ENCODE data around the gene NCOA3.

Gene NCOA3

GRCh38 chr20:47664744-47665143 lies 163.1 kb downstream of the NCOA3 start:
- no peak for DNase-seq (ENCODE audit: low read depth, low spot score)

DNA sequence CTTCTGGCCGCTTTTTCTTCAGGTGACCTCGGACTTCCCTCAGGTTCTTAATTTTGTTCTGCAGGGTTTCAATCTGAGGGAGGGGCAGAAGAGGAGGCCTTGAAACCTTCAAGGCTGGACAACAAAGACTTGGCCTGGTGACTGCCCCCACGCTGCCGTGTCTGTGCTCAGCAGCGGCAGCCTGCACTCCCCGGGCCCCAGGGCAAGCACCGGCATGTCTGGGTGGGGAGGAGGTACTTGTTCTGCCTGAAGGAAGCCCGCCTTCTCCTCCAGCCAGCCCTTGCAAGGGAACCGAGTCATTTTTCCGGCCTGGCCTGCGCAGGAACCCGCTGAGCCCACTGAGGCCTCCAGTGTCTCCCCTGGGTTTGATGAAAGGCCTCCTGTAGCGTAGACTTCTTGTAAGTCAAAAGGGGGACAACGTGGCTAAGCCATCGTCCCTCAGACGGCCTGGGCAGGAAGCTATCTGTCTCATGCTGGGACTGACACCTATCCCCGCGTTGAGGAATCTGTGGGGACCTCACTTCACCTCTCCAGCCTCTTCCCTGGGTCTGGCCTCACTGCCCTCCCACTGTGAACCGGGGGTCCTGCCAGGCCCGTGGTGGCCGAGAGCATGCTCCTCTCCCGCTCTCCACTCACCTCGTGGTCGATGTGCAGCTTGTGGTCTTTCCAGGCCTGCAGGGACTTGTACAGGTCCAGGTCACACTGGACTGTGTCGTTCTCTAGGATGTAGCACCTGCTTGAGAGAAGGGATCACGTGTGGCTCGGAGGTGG lies 163.7 kb downstream of the NCOA3 start:
- DNase-seq (ENCODE audit: low read depth, low spot score), result peak; percentile 84

- no peak for DNase-seq (ENCODE audit: low read depth, low spot score)
Observed at GRCh38 chr20:47666304-47666703, 164.6 kb downstream of the NCOA3 start.

- no peak for DNase-seq (ENCODE audit: low read depth, low spot score)
Observed at GRCh38 chr20:47667086-47667485, 165.4 kb downstream of the NCOA3 start.

- DNase-seq (ENCODE audit: low read depth, low spot score), result no peak
Observed at GRCh38 chr20:47667531-47668312, 166.0 kb downstream of the NCOA3 start.

- no peak for DNase-seq (ENCODE audit: low read depth, low spot score)
Observed at GRCh38 chr20:47668313-47669151, 166.8 kb downstream of the NCOA3 start.

GRCh38 chr20:47669152-47669425 lies 167.4 kb downstream of the NCOA3 start:
- no peak for DNase-seq (ENCODE audit: low read depth, low spot score)

- DNase-seq (ENCODE audit: low read depth, low spot score), result no peak
Observed at GRCh38 chr20:47669489-47669888, 167.8 kb downstream of the NCOA3 start.

DNA sequence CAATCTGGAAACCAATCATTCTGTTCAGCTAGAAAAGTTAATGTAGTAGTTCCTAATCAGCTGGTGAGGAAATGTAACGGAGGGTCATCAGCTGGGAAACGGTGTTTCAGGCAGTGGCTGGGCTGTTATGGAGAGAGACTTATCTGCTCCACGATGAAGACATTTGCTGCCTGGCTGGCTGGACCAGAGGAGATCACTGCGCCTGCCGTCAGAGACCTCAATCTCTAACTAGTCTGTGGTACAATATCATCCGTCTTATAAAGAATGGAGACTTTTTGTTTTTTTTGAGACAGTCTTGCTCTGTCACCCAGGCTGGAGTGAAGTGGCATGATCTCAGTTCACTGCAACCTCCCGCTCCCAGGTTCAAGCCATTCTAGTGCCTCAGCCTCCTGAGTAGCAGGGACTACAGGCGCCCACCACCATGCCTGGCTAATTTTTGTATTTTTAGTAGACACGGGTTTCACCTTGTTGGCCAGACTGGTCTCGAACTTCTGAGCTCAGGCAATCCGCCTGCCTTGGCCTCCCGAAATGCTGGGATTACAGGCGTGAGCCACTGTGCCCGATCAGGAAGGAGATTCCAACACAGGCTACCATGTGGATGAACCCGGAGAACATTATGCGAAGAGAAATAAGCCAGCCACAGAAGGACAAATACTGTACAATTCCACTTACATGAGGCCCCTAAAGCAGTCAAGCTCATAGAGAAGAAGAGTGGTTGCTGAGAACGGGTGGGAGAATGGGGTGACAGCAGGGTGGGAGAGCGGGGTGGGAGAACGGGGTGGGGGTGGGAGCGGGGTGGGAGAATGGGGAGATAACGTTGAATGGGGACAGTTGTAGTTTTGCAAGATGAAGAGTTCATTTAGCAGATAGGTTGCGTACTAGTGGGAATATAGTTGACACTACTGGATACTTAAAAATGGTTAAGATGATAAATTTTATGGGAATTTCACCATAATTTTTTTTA lies 168.5 kb downstream of the NCOA3 start:
- no peak for DNase-seq (ENCODE audit: low read depth, low spot score)

- DNase-seq (ENCODE audit: low read depth, low spot score), result no peak
Observed at GRCh38 chr20:47670913-47671312, 169.2 kb downstream of the NCOA3 start.

DNA sequence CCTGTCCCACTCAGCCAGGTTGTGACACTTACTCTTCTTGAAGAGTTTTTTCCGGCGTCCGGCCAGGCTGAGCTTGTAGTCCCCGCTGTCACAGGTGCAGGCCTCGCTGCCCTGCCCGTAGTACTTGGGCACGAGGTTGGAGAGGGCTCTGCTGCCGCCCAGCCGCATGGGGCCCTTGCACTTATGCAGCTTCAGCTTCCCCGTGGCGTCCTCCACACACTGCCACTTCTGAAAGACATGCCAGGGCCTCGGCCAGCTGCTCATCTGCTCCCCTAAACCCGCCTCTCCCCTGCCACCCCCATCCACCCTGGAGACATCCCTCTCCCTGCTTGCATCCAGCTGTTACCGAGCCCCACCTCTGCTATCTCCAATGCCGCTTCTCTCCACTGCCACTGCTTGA lies 170.5 kb downstream of the NCOA3 start:
- DNase-seq (ENCODE audit: low read depth, low spot score), result no peak

DNA sequence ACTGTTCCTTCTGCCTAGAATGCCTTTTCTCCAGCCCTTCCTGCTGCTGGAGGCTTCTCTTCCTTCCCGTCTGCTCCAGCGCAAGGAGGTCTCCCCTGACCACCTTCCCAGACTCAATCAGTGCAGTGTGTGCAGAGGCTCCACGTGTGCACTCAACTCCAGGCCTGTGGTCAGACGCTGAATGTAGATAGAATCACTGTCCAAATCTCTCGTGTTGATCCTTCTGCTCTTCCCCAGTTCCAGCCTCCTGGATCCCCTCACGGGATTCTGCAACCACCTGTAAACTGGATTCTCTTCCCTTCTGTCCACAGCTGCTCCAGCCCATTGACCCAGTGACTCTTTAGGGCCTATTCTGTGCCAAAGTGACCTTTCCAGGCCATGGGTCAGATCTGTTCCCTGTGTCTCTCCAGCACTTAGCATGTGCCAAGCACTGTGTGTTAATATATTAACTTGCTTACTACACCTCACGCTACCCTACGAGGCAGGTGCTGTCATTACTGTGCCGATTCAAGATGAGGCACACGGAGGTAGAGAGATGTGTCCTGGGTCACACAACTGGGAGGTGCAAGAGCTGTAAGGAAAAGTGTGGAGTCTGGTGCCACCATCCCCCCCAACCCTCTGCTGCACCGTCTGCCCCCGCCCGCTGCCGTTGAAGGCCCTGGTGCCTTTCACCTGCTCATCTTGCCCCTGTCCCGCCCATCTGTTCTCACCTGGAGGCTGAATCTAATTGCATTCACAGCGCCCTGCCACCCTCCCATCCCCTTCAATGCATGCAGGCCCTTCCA lies 171.4 kb downstream of the NCOA3 start:
- no peak for DNase-seq (ENCODE audit: low read depth, low spot score)

- DNase-seq (ENCODE audit: low read depth, low spot score), result no peak
Observed at GRCh38 chr20:47673671-47673955, 171.9 kb downstream of the NCOA3 start.

- DNase-seq (ENCODE audit: low read depth, low spot score), result no peak
Observed at GRCh38 chr20:47674145-47674544, 172.5 kb downstream of the NCOA3 start.

GRCh38 chr20:47674686-47675085 lies 173.0 kb downstream of the NCOA3 start:
- DNase-seq (ENCODE audit: low read depth, low spot score), result no peak

DNA sequence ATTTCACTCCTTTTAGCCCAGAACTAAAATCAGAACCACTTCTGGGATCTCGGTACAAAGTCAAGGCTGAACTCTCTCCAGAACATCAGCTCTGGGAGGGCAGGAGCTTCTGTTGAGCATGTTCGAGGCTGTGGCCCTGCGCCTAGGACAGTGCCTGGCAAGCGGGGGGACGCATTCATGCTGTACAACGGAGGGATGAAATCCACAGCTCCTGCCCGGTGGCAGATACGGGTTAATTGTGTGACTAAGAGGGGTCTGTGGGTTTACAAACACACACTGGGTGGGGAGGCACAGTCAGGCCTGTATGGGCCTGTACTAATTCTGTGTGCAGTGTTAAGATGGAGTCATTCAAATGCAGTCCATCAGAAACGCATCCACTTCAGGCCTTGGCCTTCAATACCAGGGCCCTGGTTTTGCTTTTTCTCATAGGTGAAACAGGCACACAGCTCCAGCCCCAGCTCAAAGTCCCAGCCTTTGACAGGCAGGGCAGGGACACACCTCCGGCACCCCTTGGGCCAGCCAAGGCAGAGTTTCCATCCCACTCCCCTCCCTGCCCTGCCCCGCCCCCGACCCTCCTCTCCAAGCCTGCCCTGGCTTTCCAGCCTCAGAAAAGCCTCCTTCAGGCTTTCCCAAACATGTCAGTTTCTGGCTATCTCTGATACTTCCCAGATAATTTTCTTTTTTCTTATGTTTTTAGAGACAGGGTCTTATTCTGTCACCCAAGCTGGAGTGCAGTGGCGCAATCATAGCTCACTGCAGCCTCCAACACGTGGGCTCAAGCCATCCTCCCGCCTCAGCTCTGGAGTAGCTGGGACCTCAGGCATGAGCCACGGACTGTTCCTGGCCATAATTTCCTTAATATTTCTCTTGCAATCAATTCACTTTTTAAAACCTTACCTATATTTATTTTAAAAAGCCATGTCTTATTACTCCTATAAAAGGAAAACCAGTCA lies 173.8 kb downstream of the NCOA3 start:
- no peak for DNase-seq (ENCODE audit: low read depth, low spot score)

- DNase-seq (ENCODE audit: low read depth, low spot score), result peak; percentile 39
Observed at GRCh38 chr20:47676219-47676721, 174.6 kb downstream of the NCOA3 start.

GRCh38 chr20:47676912-47677634 lies 175.4 kb downstream of the NCOA3 start:
- no peak for DNase-seq (ENCODE audit: low read depth, low spot score)

Measured in ELF-1 (cell line).